Natural killer cell (primary cell): ENCODE results near the gene CPPED1. TPM values are rescaled to one million over a fixed set of nuclear protein-coding genes. Genes with fewer than 3 reads are reported as not detected.

Source experiments
- ATAC-seq, 3 donors: fragments of 150-1000 bp in 2 of 3; fragments of 200-7000 bp in 1 of 3; cut with Tn5 transposase; 1 replicate in 1 of 3; 2 replicates in 2 of 3; pipeline ENCODE4 v1.10.0; 2021; ENCODE audit warnings: mild to moderate bottlenecking in 2 of 3, moderate library complexity in 2 of 3
- DNase-seq, 2 donors: peaks; one replicate each; pipeline versions ENCODE4 v3.0.0 to v3.0.0-alpha.2; 2013 to 2021; ENCODE audit warnings: mixed read lengths in 1 of 2
- H3K27ac ChIP-seq: one replicate; pipeline ENCODE4 v1.5.1; 2013; ENCODE audit warnings: mild to moderate bottlenecking, low read length
- H3K27me3 ChIP-seq: one replicate; pipeline ENCODE4 v1.6.1; 2013; ENCODE audit warnings: low read length; ENCODE audit not compliant: control insufficient read depth, insufficient read depth
- H3K36me3 ChIP-seq: one replicate; pipeline ENCODE4 v1.6.1; 2013; ENCODE audit warnings: low read length; ENCODE audit not compliant: control insufficient read depth, insufficient read depth
- H3K4me1 ChIP-seq: one replicate; pipeline ENCODE4 v1.6.1; 2013; ENCODE audit warnings: low read length; ENCODE audit not compliant: control insufficient read depth, insufficient read depth
- H3K4me3 ChIP-seq: one replicate; pipeline ENCODE4 v1.5.1; 2013; ENCODE audit warnings: low read length
- H3K9me3 ChIP-seq: one replicate; pipeline ENCODE4 v1.6.1; 2013; ENCODE audit warnings: low read length; ENCODE audit not compliant: control insufficient read depth, insufficient read depth
- H3K27ac Mint-ChIP-seq, 2 donors: one replicate each; pipeline ENCODE4 v1.8.0; 2022; ENCODE audit warnings: mild to moderate bottlenecking in 2 of 2, mixed read lengths in 2 of 2, moderate library complexity in 1 of 2
- H3K27me3 Mint-ChIP-seq, 2 donors: one replicate each; pipeline ENCODE4 v1.8.0; 2022; ENCODE audit warnings: low read depth in 2 of 2, mixed read lengths in 2 of 2
- H3K36me3 Mint-ChIP-seq: one replicate; pipeline ENCODE4 v1.8.0; 2022; ENCODE audit warnings: mixed read lengths
- H3K4me1 Mint-ChIP-seq, 2 donors: one replicate each; pipeline ENCODE4 v1.8.0; 2022; ENCODE audit warnings: mixed read lengths in 2 of 2
- H3K4me3 Mint-ChIP-seq: one replicate; pipeline ENCODE4 v1.8.0; 2022; ENCODE audit warnings: mild to moderate bottlenecking, moderate library complexity, mixed read lengths
- H3K9me3 Mint-ChIP-seq, 2 donors: one replicate each; pipeline ENCODE4 v1.8.0; 2022; ENCODE audit warnings: mixed read lengths in 2 of 2
- CTCF ChIP-seq: fragments of 200-600 bp; IDR thresholded peaks from one replicate; pipeline ENCODE4 v1.8.0; 2022; ENCODE audit warnings: antibody characterized with exemption
- WGBS: methylation state at CpG from one replicate; pipeline ENCODE4 v1.1.7; 2013; ENCODE audit warnings: missing lambda C conversion rate; ENCODE audit not compliant: insufficient coverage; 5-methylcytosine and 5-hydroxymethylcytosine counted together
- intact Hi-C: fragments of 100-400 bp; cut with micrococcal nuclease; formaldehyde crosslinking; loops from one replicate; pipeline ENCODE4 v1.14.2; 2022
- total RNA-seq, 4 donors: library from RNA; stranded (reverse); fragments of 120-200 nt in 1 of 4; gene quantifications; one replicate each; pipeline versions ENCODE4 v1.2.3 to v1.2.4, GENCODE V29; 2013 to 2022

CPPED1 gene
- total RNA-seq, 3 donors from 2014 or later (not counting 1 experiment from before 2014, with no cell fraction given), result 10.3 to 18.3 (median 16.4) TPM

- peak in 1 of 3 donors; percentile 42 for ATAC-seq
- Mint-ChIP-seq H3K27ac (no peak overlapping the region), H3K4me1 (no peaks in the 10 kb centered on the region), H3K36me3 (peaks cover under 1% of the 10 kb centered on the region), H3K4me3 (no peak overlapping the region), H3K27me3 (no peaks in the 10 kb centered on the region), H3K9me3 (peaks cover 2% of the 10 kb centered on the region in 2 donors)
- 63% methylated on average over 10 of the region's 10 CpGs for WGBS
- H3K36me3 ChIP-seq, result no peaks in the 10 kb centered on the region
- H3K27ac ChIP-seq, result no peak overlapping the region
- H3K4me3 ChIP-seq, result no peak overlapping the region
- intact Hi-C loops, result no loop called here
- H3K27me3 ChIP-seq, result no peaks in the 10 kb centered on the region
- H3K4me1 ChIP-seq, result no peaks in the 10 kb centered on the region
- no peak for TF ChIP-seq CTCF
- H3K9me3 ChIP-seq, result peaks cover 5% of the 10 kb centered on the region
- DNase-seq, result peak in 1 of 2 donors; percentile 25
These were observed 142.0 kb downstream of the CPPED1 start for GRCh38 chr16:12661656-12662172.

GRCh38 chr16:12659871-12660270 lies 143.8 kb downstream of the CPPED1 start:
- ATAC-seq, result no peak
- H3K27ac Mint-ChIP-seq, result no peak overlapping the region
- Histone ChIP-seq H3K4me1 (no peaks in the 10 kb centered on the region), H3K4me3 (no peak overlapping the region), H3K36me3 (no peaks in the 10 kb centered on the region), H3K9me3 (peaks cover 5% of the 10 kb centered on the region), H3K27me3 (no peaks in the 10 kb centered on the region), H3K27ac (no peak overlapping the region)
- peaks cover 0 to 6% of the 10 kb centered on the region in 2 donors for H3K4me1 Mint-ChIP-seq
- TF ChIP-seq CTCF, result no peak
- H3K9me3 Mint-ChIP-seq, result peaks cover 2% of the 10 kb centered on the region in 2 donors
- DNase-seq, result no peak
- intact Hi-C loops, result no loop called here
- no peaks in the 10 kb centered on the region for H3K36me3 Mint-ChIP-seq
- no peaks in the 10 kb centered on the region for H3K27me3 Mint-ChIP-seq
- H3K4me3 Mint-ChIP-seq, result no peak overlapping the region
- 92% methylated on average over 3 of the region's 3 CpGs for WGBS

DNA sequence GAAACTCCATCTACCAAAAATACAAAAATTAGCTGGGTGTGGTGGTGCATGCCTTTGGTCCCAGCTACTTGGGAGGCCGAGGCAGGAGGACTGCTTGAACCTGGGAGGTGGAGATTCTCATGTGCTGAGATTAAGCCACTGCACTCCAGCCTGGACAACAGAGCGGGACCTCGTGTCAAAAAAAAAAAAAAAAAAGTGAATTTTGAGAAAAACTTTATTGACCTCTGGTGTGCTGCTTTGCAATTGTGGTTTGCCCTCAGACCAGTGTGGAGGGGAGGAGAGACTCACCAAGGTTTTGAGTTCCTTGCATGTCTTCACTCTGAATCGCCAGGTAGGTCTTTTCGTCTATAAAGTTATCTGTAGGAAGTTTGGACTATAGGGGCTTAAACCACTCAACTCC lies 145.2 kb downstream of the CPPED1 start:
- WGBS, result 92% methylated on average over 5 of the region's 5 CpGs
- no peak for ATAC-seq
- Mint-ChIP-seq H3K4me1 (peaks cover 0 to 6% of the 10 kb centered on the region in 2 donors), H3K27me3 (peaks cover 0 to 5% of the 10 kb centered on the region in 2 donors), H3K36me3 (no peaks in the 10 kb centered on the region), H3K9me3 (no peaks in the 10 kb centered on the region), H3K27ac (no peak overlapping the region), H3K4me3 (no peak overlapping the region)
- H3K27ac ChIP-seq, result no peak overlapping the region
- intact Hi-C loops, result no loop called here
- DNase-seq, result no peak
- no peaks in the 10 kb centered on the region for H3K27me3 ChIP-seq
- H3K9me3 ChIP-seq, result peaks cover 5% of the 10 kb centered on the region
- TF ChIP-seq CTCF, result no peak
- H3K4me1 ChIP-seq, result no peaks in the 10 kb centered on the region
- H3K36me3 ChIP-seq, result no peaks in the 10 kb centered on the region
- no peak overlapping the region for H3K4me3 ChIP-seq

GRCh38 chr16:12655537-12655936 lies 148.2 kb downstream of the CPPED1 start:
- Mint-ChIP-seq H3K27ac (no peak overlapping the region), H3K27me3 (peaks cover 8 to 11% of the 10 kb centered on the region in 2 donors), H3K9me3 (no peaks in the 10 kb centered on the region), H3K4me1 (peaks cover 0 to 6% of the 10 kb centered on the region in 2 donors), H3K4me3 (no peak overlapping the region), H3K36me3 (no peaks in the 10 kb centered on the region)
- WGBS, result 88% methylated on average over 11 of the region's 11 CpGs
- TF ChIP-seq CTCF, result no peak
- Histone ChIP-seq H3K4me1 (no peaks in the 10 kb centered on the region), H3K4me3 (no peak overlapping the region), H3K27ac (no peak overlapping the region), H3K36me3 (no peaks in the 10 kb centered on the region), H3K27me3 (no peaks in the 10 kb centered on the region), H3K9me3 (peaks cover 5% of the 10 kb centered on the region)
- ATAC-seq (no peak), DNase-seq (no peak)
- intact Hi-C loops, result no loop called here
